Measurements from ENCODE around the gene CAPN14.

DNA sequence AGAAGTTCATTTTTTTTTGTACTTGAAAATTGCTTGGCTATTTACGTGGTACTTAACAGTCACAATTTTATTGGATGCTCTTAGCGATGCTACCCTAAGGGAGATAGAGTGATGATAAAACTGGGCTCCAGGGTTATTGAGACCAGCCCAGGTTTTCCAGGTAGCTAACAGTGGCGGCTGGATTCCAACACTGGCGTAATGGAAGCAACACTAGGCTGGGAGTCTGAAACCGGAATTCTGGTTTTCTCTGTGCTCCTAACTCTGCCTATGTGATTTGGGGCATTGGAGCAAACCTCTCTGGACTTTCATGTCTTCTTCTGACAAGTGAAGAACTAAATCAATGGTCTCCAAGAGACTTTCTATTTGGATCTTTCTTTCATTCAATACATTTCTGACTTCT is 69.7 kb downstream of the CAPN14 start:
- TF ChIP-seq, protein P1, sequence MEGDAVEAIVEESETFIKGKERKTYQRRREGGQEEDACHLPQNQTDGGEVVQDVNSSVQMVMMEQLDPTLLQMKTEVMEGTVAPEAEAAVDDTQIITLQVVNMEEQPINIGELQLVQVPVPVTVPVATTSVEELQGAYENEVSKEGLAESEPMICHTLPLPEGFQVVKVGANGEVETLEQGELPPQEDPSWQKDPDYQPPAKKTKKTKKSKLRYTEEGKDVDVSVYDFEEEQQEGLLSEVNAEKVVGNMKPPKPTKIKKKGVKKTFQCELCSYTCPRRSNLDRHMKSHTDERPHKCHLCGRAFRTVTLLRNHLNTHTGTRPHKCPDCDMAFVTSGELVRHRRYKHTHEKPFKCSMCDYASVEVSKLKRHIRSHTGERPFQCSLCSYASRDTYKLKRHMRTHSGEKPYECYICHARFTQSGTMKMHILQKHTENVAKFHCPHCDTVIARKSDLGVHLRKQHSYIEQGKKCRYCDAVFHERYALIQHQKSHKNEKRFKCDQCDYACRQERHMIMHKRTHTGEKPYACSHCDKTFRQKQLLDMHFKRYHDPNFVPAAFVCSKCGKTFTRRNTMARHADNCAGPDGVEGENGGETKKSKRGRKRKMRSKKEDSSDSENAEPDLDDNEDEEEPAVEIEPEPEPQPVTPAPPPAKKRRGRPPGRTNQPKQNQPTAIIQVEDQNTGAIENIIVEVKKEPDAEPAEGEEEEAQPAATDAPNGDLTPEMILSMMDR (IDR thresholded peaks at IDR 0.05): no peak
- TF ChIP-seq POLR2A (IDR thresholded peaks at IDR 0.05) (no peak), POLR2AphosphoS5 (IDR thresholded peaks at IDR 0.05) (no peak), EP300 (IDR thresholded peaks at IDR 0.05) (no peak)

Measured in sigmoid colon (tissue), 4 donors.